SK-N-SH (cell line): Measurements from ENCODE around the gene PPP1R12B. TPM values are rescaled to one million over a fixed set of nuclear protein-coding genes. Genes with fewer than 3 reads are reported as not detected.

Experiments
- CTCF ChIA-PET: fragments of 300-600, 350-600 bp; formaldehyde crosslinking; extraction: SDS; loops from one replicate; lab custom pipeline; 2021; lab: Yijun Ruan, JAX
- POLR2A ChIA-PET: fragments of 350-600 bp; sonication (Branson Sonifier 250); formaldehyde crosslinking; extraction: SDS; loops from one replicate; lab custom pipeline; 2020; ENCODE audit warnings: antibody characterized with exemption, inconsistent platforms; lab: Yijun Ruan, JAX
- DNase-seq: peaks from one replicate; pipeline ENCODE4 v3.0.0; 2012
- H2AFZ ChIP-seq: fragments of 200-600 bp; sonication (generic); 2 replicates; pipeline ENCODE4 v1.8.1; 2016; ENCODE audit warnings: antibody characterized with exemption, mild to moderate bottlenecking, low read depth
- H3F3A ChIP-seq: fragments of 200-600 bp; sonication (generic); replicated peaks from 2 replicates; pipeline ENCODE3; 2016; ENCODE audit warnings: antibody characterized with exemption, mild to moderate bottlenecking; ENCODE audit not compliant: insufficient read depth
- H3K27ac ChIP-seq, 2 experiments: fragments of 200-500 bp in 1 of 2; fragments of 200-600 bp in 1 of 2; sonication (Bioruptor generic) in 1 of 2; sonication (generic), shearing (Covaris generic) in 1 of 2; 2 replicates each; pipeline versions ENCODE4 v1.5.1 to v1.6.1; 2014 to 2016; ENCODE audit warnings: low read depth in 2 of 2, inconsistent platforms in 1 of 2, low read length in 1 of 2, mild to moderate bottlenecking in 1 of 2, mixed read lengths in 1 of 2
- H3K27me3 ChIP-seq: fragments of 200-600 bp; sonication (generic), shearing (Covaris generic); 2 replicates; pipeline ENCODE4 v1.6.1; 2016; ENCODE audit warnings: mixed run types; ENCODE audit not compliant: insufficient read depth
- H3K36me3 ChIP-seq, 2 experiments: fragments of 200-500 bp in 1 of 2; fragments of 200-600 bp in 1 of 2; sonication (Bioruptor generic) in 1 of 2; sonication (generic) in 1 of 2; replicated peaks in 1 of 2; 2 replicates each; pipeline versions ENCODE3 to v1.5.1; 2014 to 2016; ENCODE audit warnings: low read length in 1 of 2, mild to moderate bottlenecking in 1 of 2; ENCODE audit not compliant: insufficient read depth in 2 of 2, control insufficient read depth in 1 of 2
- H3K4me1 ChIP-seq, 2 experiments: fragments of 200-500 bp in 1 of 2; fragments of 200-600 bp in 1 of 2; sonication (Bioruptor generic) in 1 of 2; sonication (generic), shearing (Covaris generic) in 1 of 2; 2 replicates each; pipeline versions ENCODE4 v1.5.1 to v1.6.1; 2014 to 2016; ENCODE audit warnings: low read depth in 1 of 2, low read length in 1 of 2, mixed run types in 1 of 2; ENCODE audit not compliant: insufficient read depth in 2 of 2, control insufficient read depth in 1 of 2
- H3K4me2 ChIP-seq: fragments of 200-600 bp; sonication (generic), shearing (Covaris generic); 2 replicates; pipeline ENCODE4 v1.6.1; 2017; ENCODE audit warnings: mixed run types
- H3K4me3 ChIP-seq, 2 experiments: fragments of 200-500 bp in 1 of 2; fragments of 200-600 bp in 1 of 2; sonication (Bioruptor generic) in 1 of 2; sonication (generic), shearing (Covaris generic) in 1 of 2; 2 replicates each; pipeline versions ENCODE4 v1.5.1 to v1.8.1; 2014 to 2016; ENCODE audit warnings: low read depth in 2 of 2, inconsistent platforms in 1 of 2, low read length in 1 of 2, mild to moderate bottlenecking in 1 of 2, mixed read lengths in 1 of 2, moderate library complexity in 1 of 2
- H3K79me2 ChIP-seq: fragments of 200-600 bp; sonication (generic); 2 replicates; pipeline ENCODE4 v1.8.1; 2017; ENCODE audit warnings: mild to moderate bottlenecking; ENCODE audit not compliant: insufficient read depth
- H3K9ac ChIP-seq: fragments of 200-600 bp; sonication (generic); 2 replicates; pipeline ENCODE4 v1.6.1; 2017; ENCODE audit warnings: mixed run types
- H3K9me2 ChIP-seq: fragments of 200-600 bp; sonication (generic); 2 replicates; pipeline ENCODE4 v1.6.1; 2017; ENCODE audit warnings: mixed run types
- H3K9me3 ChIP-seq: fragments of 200-600 bp; sonication (generic); 2 replicates; pipeline ENCODE4 v1.6.1; 2017; ENCODE audit warnings: mixed run types, mild to moderate bottlenecking, moderate library complexity
- H4K20me1 ChIP-seq: fragments of 200-600 bp; sonication (generic); 2 replicates; pipeline ENCODE4 v1.6.1; 2017; ENCODE audit warnings: mild to moderate bottlenecking, mixed run types; ENCODE audit not compliant: insufficient read depth
- ELF1 ChIP-seq: IDR thresholded peaks from 2 replicates; pipeline ENCODE4 v1.4.0; 2012
- EP300 ChIP-seq, 2 experiments: IDR thresholded peaks; 2 replicates each; pipeline versions ENCODE4 v1.4.0 to v1.6.1; 2012; ENCODE audit warnings: borderline replicate concordance in 1 of 2, low read depth in 1 of 2, low read length in 1 of 2
- FOSL2 ChIP-seq: IDR thresholded peaks from 2 replicates; pipeline ENCODE4 v1.4.0; 2012; ENCODE audit warnings: low read depth, mild to moderate bottlenecking, moderate library complexity, borderline replicate concordance
- FOXJ3 ChIP-seq: sonication (generic); formaldehyde crosslinking; IDR thresholded peaks from 2 replicates; pipeline ENCODE4 v1.5.1; 2020; ENCODE audit warnings: mild to moderate bottlenecking, missing genetic modification reagents
- JUND ChIP-seq: IDR thresholded peaks from 2 replicates; pipeline ENCODE4 v1.4.0; 2012
- MAX ChIP-seq: IDR thresholded peaks from 2 replicates; pipeline ENCODE4 v1.4.0; 2012; ENCODE audit warnings: low read depth
- MXI1 ChIP-seq: IDR thresholded peaks from 2 replicates; pipeline ENCODE4 v1.6.1; 2012; ENCODE audit warnings: mild to moderate bottlenecking, low read depth, low read length, improper control_type of control experiment
- NFIC ChIP-seq: IDR thresholded peaks from 2 replicates; pipeline ENCODE4 v1.4.0; 2012; ENCODE audit warnings: borderline replicate concordance
- PBX3 ChIP-seq: IDR thresholded peaks from 2 replicates; pipeline ENCODE4; 2012
- RCOR1 ChIP-seq: fragments of 150-350 bp; IDR thresholded peaks from 2 replicates; pipeline ENCODE4 v1.6.1; 2017; ENCODE audit warnings: antibody characterized with exemption, low read length
- REST ChIP-seq: IDR thresholded peaks from 2 replicates; pipeline ENCODE4 v1.6.1; 2012; ENCODE audit warnings: mild to moderate bottlenecking, low read depth, low read length, moderate library complexity
- RFX5 ChIP-seq: IDR thresholded peaks from 2 replicates; pipeline ENCODE4 v1.6.1; 2012; ENCODE audit warnings: mild to moderate bottlenecking, improper control_type of control experiment, low read length
- RXRA ChIP-seq: IDR thresholded peaks from 2 replicates; pipeline ENCODE4 v1.4.0; 2012; ENCODE audit warnings: low read depth, mild to moderate bottlenecking, borderline replicate concordance
- SIN3A ChIP-seq: IDR thresholded peaks from 2 replicates; pipeline ENCODE4 v1.6.1; 2012; ENCODE audit warnings: low read depth, mild to moderate bottlenecking, low read length, moderate library complexity, borderline replicate concordance
- SMC3 ChIP-seq: IDR thresholded peaks from 2 replicates; pipeline ENCODE4 v1.6.1; 2012; ENCODE audit warnings: low read depth, low read length, improper control_type of control experiment
- TCF12 ChIP-seq: IDR thresholded peaks from 2 replicates; pipeline ENCODE4 v1.4.0; 2012
- TEAD4 ChIP-seq: IDR thresholded peaks from 2 replicates; pipeline ENCODE4 v1.4.0; 2012; ENCODE audit warnings: mild to moderate bottlenecking, borderline replicate concordance; ENCODE audit not compliant: insufficient read depth
- ZBTB33 ChIP-seq: IDR thresholded peaks from 2 replicates; pipeline ENCODE4 v1.4.0; 2012; ENCODE audit warnings: low read depth, borderline replicate concordance
- WGBS: methylation state at CpG from one replicate; pipeline ENCODE4 v1.1.6; 2017; ENCODE audit warnings: low lambda C conversion rate; 5-methylcytosine and 5-hydroxymethylcytosine counted together
- polyA plus RNA-seq, 3 experiments: library from polyadenylated mRNA; depleted of rRNA; stranded (reverse); fragments of >200 nt; gene quantifications; 2 replicates each; pipeline ENCODE4 v1.2.3, GENCODE V29; 2012

The PPP1R12B gene
- polyA plus RNA-seq, 1 of the 3 experiments (the other 2 are of a cell fraction), result 2.8 TPM

- no peaks in the 10 kb centered on the region for H3K9me2 ChIP-seq
- H3F3A ChIP-seq, result peaks cover 10% of the 10 kb centered on the region
- no peaks in the 10 kb centered on the region for H4K20me1 ChIP-seq
- peak; percentile 39 for TF ChIP-seq PBX3
- TF ChIP-seq RXRA, result peak; percentile 38; the same call in 1 of the 2 replicates
- peak; percentile 41; the same call in 1 of the 2 replicates for TF ChIP-seq JUND
- no peak for TF ChIP-seq MAX
- peak; percentile 37; the same call in 1 of the 2 replicates for TF ChIP-seq FOSL2
- peak in 1 of 2 experiments; percentile 55; a peak in 2 of 4 replicates for TF ChIP-seq EP300 (IDR thresholded peaks at IDR 0.05; ENCODE audit: borderline replicate concordance in 1 of 2, low read depth in 1 of 2, low read length in 1 of 2)
- TF ChIP-seq SIN3A, result no peak
- peak; percentile 29; the same call in 1 of the 2 replicates for TF ChIP-seq NFIC
- peak; percentile 55 for TF ChIP-seq TCF12
- no peak for TF ChIP-seq MXI1
- TF ChIP-seq RCOR1, result no peak
- peak overlapping the region; percentile 75 to 92 for H3K27ac ChIP-seq
- no peak overlapping the region for H3K4me3 ChIP-seq
- ChIA-PET POLR2A (no interaction called here), CTCF (interaction anchor here (1.0 to 2.2 kb wide), 3 partner anchors 10 to 67 kb away, joined by 3 to 8 read pairs (median 5); no protein-coding TSS in a partner anchor)
- no peak for DNase-seq
- no peaks in the 10 kb centered on the region for H3K27me3 ChIP-seq
- peaks cover 39 to 60% of the 10 kb centered on the region in 2 experiments for H3K4me1 ChIP-seq
- 63% methylated on average over 4 of the region's 4 CpGs for WGBS
- no peaks in the 10 kb centered on the region for H3K9me3 ChIP-seq
- peaks cover 0 to 8% of the 10 kb centered on the region in 2 experiments for H3K36me3 ChIP-seq
- no peak overlapping the region for H2AFZ ChIP-seq
- H3K4me2 ChIP-seq, result peak overlapping the region; percentile 35; the same call in 1 of the 2 replicates
- H3K9ac ChIP-seq, result peak overlapping the region; percentile 21; the same call in 1 of the 2 replicates
- H3K79me2 ChIP-seq, result no peaks in the 10 kb centered on the region
These were observed 220.3 kb downstream of the PPP1R12B start for GRCh38 chr1:202568826-202569225.

GRCh38 chr1:202569393-202570322 lies 221.2 kb downstream of the PPP1R12B start:
- CTCF ChIA-PET, result interaction anchor here (0.7 to 3.5 kb wide), 6 partner anchors 9 to 68 kb away, joined by 3 to 20 read pairs (median 4); no protein-coding TSS in a partner anchor
- Histone ChIP-seq H3K36me3 (peaks cover 0 to 5% of the 10 kb centered on the region in 2 experiments), H2AFZ (no peak overlapping the region), H3K27ac (peak overlapping the region; percentile 75 to 92), H3K79me2 (no peaks in the 10 kb centered on the region), H4K20me1 (no peaks in the 10 kb centered on the region), H3K4me2 (peak overlapping the region; percentile 35; the same call in 1 of the 2 replicates), H3K27me3 (no peaks in the 10 kb centered on the region), H3K4me3 (no peak overlapping the region), H3K9me3 (no peaks in the 10 kb centered on the region), H3F3A (peaks cover 10% of the 10 kb centered on the region), H3K9ac (no peak overlapping the region), H3K9me2 (no peaks in the 10 kb centered on the region), H3K4me1 (peaks cover 39 to 55% of the 10 kb centered on the region in 2 experiments)
- POLR2A ChIA-PET, result no interaction called here
- no peak for DNase-seq
- no peak for TF ChIP-seq SMC3
- TF ChIP-seq RXRA, result no peak; the same call in 1 of the 2 replicates
- no peak for TF ChIP-seq ELF1
- 0 out of 2 replicates have a peak, but pooled peaks have one; percentile 18 for TF ChIP-seq ZBTB33
- no peak for TF ChIP-seq RFX5
- peak; percentile 18; the same call in 1 of the 2 replicates for TF ChIP-seq TEAD4
- no peak for TF ChIP-seq SIN3A
- peak; percentile 15; the same call in 1 of the 2 replicates for TF ChIP-seq FOSL2
- no peak for TF ChIP-seq MAX
- TF ChIP-seq FOXJ3 (CRISPR knock-in tag), result no peak
- no peak for TF ChIP-seq REST
